G401 (cell line): Measurements from ENCODE around the gene SCRN2. TPM values are rescaled to one million over a fixed set of nuclear protein-coding genes. Genes with fewer than 3 reads are reported as not detected.

Experiments
- DNase-seq: peaks from one replicate; pipeline ENCODE4 v3.0.0-alpha.2; 2015; ENCODE audit warnings: low spot score
- in situ Hi-C: cut with HindIII; loops from 2 replicates; pipeline ENCODE4 v1.10.0; 2016; ENCODE audit warnings: low sequenced_read_pairs, mixed read lengths
- total RNA-seq: library from RNA; depleted of rRNA; stranded (reverse); fragments of >200 nt; shearing (Covaris generic); gene quantifications from 2 replicates; pipeline ENCODE4 v1.2.3, GENCODE V29; 2014

Gene SCRN2
- total RNA-seq, 1 experiment from 2014 or later, result 68.4 TPM

DNA sequence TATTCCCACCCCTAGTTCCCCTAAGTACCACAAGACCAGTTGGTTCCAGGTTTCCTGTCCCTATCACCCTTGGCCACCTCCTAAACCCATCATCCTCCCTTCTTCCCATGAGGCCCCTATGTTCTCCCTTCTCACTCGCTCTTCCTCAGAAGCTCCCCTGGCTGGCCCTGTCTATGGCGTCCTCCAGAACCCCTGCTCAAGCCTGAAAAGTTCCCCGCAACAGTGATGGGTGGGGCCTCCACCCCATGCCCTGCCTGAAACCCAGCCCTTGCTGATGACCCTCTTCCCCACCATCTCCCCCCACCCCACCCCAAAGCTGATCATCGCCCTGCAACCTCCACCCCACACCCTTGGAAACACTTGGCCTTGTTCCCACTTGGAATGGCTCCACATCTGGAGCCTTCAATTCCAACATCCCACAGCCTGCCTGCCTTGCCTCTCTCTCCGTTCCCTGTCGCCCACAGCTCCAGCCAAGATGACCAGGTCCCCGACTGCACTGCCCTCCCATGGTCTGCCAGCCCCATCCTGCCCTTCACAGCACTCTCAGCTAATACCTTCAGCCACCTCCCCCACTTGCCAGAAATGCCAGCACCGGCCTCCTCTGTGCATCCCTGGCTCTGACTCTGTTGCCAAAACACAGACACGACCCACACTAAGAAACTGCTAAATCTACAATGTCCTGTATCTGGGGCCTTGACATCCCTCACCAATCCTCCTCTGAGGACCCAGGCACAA is 30.0 kb downstream of the SCRN2 start:
- DNase-seq, result no peak
- in situ Hi-C loops, result no loop called here

DNA sequence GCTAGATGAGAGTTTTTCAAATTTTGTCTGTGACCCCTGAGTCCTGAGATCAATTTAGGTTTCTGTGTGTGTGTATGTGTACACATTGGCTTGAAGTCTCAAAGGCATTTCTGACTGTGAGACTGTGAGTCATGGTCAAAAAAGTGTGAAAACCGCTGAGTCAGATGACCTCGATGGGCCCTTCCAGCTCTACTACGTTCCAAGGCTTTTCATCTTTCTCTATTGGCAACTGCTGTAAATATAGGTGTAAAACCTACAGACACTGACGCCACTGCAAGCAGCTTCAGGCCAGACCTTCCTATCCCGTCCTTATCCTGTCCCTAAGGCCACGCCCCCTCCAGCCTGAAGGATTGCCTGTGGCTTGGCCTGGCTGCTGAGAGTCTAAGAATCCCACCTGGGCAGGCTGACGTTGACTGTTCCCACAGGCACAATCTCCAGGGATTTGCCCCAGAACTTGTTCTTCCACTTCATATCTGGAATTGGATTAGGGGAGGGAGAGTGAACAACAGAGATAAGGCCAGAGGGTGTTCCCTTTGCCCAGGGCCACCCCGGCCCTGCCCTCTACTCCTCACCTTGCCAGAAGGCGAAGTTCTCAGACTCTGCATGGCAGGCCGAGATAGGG is 30.8 kb downstream of the SCRN2 start:
- in situ Hi-C loops, result no loop called here
- DNase-seq, result no peak

DNA sequence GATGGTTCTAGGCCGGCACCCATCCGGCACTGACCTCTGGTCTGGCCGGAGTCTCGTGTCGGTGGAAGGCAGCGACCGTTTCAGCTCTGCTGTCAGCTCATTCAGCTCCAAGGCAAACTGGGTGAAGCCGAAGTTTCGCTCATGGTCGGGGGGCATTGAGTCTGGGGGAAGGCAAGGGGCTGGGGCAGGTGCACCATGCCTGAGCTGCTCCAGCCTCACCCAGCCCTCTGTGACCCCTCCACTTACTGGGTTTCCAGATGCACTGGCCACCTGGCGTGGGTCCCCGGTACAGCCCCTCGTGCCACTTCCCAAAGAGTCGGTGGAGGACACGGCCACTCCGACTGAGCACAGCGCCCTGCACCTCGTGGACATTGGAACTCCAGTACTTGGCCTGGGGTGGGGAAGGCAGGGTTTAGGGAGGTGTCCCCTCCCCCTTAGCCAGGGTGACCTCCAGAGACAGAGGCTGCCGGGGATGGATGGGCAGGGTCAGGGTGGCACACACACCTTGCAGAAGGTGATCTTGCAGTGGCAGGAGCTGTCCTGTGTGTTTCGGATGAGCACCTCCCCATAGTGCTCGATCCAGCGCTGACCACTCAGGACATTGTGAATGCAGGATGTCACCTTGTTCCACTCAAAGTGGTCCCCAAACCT is 32.1 kb downstream of the SCRN2 start:
- in situ Hi-C loops, result no loop called here
- DNase-seq, result no peak

DNA sequence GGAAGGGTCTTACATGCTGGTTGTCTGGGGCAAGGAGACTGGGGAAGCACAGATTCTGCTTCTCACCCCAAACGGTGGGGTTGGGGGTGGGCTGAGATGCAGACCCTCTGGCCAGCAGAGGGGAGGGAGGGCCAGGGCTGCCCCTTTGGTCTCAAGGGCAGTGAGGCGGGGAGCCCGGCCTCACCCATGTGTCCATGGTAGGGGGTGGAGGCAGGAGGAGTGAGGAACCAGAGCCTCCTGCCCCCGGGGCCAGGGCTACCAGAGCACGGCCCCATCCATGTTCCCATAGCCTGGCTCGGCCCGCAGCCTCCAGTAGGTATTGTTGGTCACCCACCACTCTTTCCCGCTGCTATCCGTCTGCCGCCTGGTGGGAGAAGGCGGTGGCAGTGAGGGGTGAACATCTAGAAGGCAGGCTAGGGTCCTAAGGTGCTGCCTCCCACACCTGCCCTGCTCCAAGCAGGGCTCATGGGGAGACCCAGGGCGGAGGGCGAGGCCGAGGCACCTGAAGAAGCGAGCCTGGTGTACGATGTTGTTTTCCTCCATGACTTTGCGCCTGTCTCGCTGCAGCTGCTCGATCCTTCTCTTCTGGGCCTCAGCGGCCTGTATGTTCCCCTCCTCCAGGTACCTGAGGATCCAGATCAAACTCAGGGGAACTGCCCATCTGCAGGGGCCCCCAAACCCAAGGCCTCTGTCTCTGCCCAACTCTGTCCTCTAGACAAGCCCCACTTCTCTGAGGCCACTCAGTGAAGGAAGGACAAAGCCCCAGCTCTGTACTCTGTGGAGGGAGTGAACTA is 32.8 kb downstream of the SCRN2 start:
- no peak for DNase-seq
- in situ Hi-C loops, result no loop called here

DNA sequence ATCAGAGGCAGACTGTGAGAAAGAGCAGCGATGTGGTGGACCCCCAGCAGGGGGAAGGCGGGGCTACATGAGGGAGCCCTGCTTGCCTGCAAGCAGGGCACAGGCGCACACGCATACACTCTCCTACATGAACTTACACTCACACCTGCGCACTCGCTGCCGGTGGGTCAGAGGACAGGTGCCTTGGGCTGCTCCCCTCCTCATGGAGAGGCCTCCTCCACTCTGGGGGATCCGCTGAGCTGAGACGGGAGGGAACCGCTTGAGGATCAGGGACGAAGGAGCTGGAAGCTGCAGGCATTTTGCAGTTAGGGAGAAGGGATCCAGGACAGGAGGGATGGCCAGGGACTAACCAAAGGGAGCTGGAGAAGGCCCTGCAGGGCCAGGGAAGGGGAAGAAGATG is 33.7 kb downstream of the SCRN2 start:
- no peak for DNase-seq
- in situ Hi-C loops, result no loop called here

DNA sequence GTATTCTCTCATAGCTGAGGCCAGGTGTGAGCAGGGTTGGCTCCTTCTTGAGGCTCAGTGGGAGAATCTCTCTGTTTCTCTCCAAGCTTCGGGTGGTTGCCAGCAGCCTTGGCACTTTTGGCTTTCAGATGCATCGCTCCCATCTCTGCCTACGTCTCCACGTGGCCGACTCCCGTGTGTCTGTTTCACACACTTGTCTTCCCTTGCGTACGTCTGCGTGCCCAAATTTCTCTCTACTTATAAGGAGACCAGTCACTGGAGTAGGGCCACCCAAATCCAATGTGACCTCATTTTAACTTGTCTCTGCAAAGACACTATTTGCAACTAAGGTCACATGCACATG is 34.2 kb downstream of the SCRN2 start:
- peak; percentile 12 for DNase-seq
- in situ Hi-C loops, result no loop called here

DNA sequence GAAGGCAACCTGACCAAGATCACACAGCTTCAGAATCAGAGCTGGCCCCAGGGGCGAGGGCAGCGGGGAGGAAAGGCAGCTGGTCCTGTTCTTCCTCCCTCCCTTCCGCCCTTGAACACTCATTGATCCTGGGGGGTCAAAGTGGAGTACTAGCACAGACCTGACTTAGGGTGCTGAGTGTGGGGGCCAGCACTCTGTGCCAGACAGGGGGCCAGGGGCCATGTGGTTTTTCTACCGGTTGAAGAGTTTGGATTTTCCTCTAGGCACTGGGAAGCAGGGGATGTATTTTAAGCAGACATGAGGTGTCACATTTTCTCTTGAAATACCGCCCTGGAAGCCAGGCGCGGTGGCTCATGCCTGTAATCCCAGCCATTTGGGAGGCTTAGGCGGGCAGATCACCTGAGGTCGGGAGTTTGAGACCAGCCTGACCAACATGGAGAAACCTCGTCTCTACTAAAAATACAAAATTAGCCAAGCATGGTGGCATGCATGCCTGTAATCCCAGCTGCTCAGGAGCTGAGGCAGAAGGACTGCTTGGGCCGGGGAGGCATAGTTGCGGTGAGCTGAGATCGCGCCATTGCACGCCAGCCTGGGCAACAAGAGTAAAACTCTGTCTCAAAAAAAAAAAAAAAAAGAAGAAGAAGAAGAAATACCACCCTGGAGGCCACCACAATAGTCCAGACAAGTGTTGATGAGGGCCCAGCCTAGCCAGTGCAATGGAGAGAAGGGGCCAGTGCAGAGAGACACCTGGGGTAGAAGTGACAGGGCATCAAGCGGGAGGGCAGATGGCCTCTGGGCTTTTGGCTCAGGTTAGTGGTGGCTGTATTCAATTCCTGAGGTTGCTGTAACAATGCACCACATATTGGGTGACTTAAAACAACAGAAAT is 34.8 kb downstream of the SCRN2 start:
- DNase-seq, result no peak
- in situ Hi-C loops, result no loop called here

DNA sequence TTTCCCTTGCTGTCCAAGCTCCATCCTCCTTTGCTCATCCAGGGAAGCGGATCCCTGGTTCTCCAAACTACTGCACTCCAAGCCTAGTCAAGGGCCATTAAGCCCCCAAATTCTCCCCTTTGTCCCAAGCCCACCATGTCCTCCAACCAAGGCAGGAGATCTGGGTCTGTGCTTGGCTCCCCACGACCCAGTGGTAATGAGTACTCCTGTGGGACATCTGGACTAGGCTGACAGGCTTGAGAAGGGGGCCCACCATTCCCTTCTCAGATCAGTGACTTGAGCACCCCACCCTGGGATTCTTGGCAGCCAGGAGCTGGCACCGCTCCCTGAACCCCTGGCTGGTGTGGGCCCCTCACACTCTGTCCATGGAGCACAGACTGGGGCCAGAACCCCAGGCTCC is 36.6 kb downstream of the SCRN2 start:
- DNase-seq, result no peak
- in situ Hi-C loops, result no loop called here

DNA sequence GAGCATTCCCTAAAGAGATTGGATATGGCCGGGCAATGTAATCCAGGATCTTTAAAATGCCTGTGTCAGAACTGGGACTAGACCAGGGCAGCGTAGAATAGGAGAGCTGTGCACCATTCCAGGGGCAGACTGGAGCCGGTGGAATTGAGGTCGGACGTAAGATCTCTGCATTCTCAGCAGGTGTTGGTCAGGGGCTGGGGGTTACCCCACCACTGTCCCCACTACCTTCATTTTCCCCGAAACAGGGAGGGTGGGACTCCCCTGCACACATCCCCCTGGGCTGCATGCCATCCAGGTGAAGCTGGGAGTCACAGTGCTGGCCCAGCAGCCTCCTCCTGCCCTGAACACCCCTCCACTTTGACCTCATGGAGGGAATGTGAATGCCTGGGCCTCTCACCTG is 37.3 kb downstream of the SCRN2 start:
- in situ Hi-C loops, result no loop called here
- DNase-seq, result no peak

DNA sequence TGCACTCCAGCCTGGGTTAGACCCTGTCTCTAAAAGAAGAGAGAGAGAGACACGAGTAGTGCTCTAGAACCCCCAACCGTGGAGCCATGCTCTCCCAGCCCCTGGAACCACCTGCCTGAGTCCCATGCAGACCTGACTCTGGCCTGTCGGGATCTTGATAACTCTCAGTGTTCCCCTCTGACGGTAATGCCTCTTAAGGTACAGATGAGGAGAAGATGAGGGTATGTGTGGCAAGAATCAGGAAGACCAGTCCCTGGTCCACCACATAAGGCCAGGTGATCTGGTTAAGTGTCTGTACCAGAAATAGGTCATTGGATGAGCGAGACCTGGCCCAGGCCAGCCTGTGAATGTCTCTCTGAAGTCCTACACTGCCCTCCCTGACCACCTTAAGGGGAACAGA is 37.9 kb downstream of the SCRN2 start:
- in situ Hi-C loops, result no loop called here
- DNase-seq, result no peak

DNA sequence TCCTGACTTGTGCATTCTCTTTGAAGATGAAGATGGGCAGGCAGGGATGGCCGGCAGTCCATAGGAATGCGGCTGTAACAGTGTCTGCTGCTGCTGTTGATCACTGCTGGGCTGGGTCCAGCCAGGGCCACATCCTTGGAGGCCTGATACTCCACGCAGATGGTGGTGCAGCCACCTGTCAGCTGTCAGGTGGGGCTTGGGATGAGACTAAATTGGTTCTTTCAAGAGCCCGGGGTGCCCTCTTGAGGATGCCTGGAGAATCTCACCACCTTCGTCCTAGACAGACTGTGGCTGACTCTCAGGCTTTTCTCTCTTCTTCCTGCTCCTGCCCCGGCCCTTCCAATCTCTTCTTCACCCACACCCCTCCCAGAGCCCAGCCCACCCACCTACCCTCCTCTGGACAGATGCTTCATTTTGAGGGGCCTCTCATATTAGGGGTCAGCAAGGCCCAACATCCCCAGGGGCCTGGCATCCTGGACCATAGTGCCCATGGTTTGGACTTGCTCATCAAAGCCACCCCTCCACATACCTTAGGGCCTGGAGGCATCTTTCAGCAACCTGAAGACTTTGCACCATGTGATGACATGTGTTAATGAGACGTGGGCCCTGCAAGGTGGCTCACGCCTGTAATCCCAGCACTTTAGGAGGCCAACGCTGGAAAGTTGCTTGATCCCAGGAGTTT is 38.6 kb downstream of the SCRN2 start:
- in situ Hi-C loops, result no loop called here
- peak; percentile 72 for DNase-seq

DNA sequence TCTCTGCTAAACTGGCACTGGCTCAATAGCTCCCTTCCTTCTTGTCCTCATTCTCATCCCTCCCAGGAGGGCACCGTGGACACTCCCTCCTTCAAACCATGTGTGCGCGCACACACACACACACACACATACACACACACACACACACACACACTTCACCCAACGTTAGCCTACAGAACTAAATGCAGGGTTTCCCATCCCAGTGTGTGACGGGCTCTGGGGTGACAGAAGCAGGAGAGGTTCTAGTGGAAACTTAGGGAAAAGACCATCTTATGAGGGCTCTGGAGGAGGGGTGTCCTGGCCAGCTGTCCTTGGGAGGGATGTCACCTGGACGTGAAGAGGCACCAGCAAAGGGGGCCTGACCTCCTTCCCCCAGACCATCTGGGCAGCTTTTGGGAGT is 39.2 kb downstream of the SCRN2 start:
- in situ Hi-C loops, result no loop called here

DNA sequence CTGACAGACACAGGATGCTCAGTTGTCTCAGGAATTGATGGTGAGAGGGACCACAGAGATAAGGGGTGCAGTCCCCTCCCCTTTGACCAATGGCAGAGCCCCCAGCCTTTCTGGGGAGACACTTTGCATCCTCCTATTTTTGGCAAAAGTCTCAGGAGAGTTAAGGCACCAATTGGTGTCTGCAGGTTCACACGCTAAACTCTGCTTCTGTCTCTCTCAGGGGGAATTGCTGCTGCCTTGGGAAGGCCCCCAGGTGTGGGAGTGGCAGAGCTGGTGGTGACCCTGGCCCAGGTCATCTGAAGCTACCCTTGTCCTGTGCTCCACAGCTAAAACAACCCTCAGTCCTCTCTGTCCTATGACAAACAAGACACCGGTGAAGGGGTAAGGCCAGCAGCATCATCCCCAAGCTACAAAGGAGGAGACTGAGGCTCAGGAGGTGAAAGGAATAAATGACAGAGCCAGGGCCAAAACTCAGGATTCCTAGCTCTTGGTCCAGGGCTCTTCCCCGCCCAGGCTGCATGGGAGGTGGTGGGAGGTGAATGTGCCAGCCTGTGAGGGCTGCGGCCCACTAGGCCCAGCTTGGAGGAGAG is 39.8 kb downstream of the SCRN2 start:
- in situ Hi-C loops, result no loop called here
- no peak for DNase-seq

More for the DNA sequence above, 39.2 kb downstream of the SCRN2 start:
- no peak for DNase-seq

DNA sequence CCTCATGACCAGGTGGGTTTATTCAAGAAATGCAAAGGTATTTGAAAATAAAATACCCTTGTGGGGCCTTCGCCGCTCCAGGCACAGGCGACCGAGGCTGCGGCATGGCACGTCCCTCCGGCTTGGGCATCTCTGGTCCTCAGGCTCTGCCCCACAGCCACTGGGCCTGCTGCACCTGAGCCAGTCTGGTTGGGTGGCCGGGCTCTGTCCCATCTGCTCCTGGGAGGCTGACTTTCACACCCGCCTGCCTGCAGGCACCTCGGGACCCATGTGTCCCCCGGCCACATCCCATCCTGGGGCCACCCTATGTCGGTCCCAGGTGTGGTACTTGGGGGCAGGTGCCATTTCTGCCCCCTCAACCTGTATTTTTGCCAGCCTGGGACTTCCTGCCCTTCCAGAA is 40.4 kb downstream of the SCRN2 start:
- in situ Hi-C loops, result no loop called here
- no peak for DNase-seq

DNA sequence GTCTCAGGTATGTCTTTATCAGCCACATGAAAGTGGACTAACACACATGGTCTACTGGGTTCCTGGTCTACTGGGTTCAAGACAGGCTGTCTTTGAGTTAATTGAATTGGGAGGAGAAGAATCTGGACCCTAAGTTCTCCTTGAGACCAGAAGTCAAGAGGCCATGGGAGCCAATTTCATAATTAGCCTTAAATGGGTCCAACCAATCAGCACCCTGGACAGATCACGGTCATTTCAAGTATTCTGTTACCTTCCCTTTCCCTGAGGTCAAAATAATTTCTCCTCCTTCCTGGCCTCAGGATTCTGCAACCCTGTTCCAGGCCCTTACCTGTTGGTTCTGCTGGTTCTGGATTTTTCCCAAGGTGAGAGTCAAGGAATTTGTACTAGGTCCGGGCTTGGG is 43.3 kb downstream of the SCRN2 start:
- no peak for DNase-seq
- in situ Hi-C loops, result no loop called here

DNA sequence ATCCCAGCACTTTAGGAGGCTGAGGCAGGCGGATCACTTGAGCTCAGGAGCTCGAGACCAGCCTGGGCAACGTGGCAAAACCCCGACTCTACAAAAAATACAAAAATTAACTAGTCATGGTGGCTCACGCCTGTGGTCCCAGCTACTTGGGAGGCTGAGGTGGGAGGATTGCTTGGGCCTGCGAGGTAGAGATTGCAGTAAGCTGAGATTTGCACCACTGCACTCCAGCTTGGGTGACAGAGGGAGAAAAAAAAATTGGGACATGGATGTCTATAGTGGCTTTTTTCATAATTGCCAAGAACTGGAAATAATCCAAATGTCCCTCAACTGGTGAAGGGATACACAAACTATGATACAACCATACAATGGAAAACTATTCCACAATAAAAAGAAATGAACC is 48.1 kb downstream of the SCRN2 start:
- DNase-seq, result no peak
- in situ Hi-C loops, result no loop called here

DNA sequence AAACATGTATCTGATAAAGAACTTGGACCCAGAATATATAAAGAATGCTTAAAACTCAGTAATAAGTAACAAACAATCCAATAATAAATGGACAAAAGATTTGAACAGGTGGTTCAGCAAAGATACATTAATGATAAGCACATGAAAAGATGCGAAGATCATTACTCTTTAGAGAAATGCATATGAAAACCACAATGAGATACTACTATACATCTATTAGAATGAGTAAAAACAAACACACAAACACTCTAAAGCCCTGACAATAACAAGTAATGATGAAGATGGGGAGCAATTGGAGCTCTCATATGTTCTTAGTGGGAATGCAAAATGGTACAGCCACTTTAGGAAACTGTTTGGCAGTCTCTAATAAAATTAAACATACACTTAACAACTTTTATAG is 48.6 kb downstream of the SCRN2 start:
- DNase-seq, result no peak
- in situ Hi-C loops, result no loop called here

DNA sequence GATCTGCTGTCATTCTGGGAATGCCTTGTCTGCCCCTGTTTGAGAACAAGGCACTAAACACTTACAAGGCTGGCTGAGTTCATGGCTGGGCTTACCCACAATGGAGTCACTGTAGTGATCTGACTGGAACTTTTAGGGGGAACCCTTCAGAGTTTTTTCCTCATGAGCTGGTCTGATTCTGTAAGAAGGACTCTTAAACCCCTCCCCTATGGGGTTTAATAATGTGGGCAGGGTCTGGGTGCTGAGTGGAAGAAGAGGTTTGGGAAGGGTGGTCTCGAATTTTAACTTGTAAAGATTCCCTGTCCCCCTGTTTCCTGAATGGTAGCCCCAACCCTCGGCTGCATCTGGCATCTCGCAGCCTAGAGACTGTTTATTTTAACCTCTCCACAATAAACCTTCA is 50.0 kb downstream of the SCRN2 start:
- no peak for DNase-seq

More for the DNA sequence above, 50.0 kb downstream of the SCRN2 start:
- in situ Hi-C loops, result no loop called here
